GM18951 (cell line): ENCODE results near the gene PPARA.
"Not testable (repeated sequence)": the region's sequence is repeated elsewhere in the genome, so short reads cannot be mapped to it uniquely, and the experiment has no call there.

Source experiments
- POLR2A ChIP-seq: IDR thresholded peaks from 4 replicates; pipeline ENCODE4 v1.6.1; 2011; ENCODE audit warnings: mild to moderate bottlenecking; ENCODE audit not compliant: insufficient read length, insufficient read depth; ENCODE audit errors: extremely low read depth
- in situ Hi-C: fragments of 300-500 bp; cut with MboI; formaldehyde crosslinking; loops from one replicate; pipeline ENCODE4 v1.12.0; 2022; ENCODE audit warnings: low sequenced_read_pairs, mixed read lengths, inconsistent platforms; ENCODE audit not compliant: unreplicated experiment

Gene PPARA

GRCh38 chr22:46185283-46185682 is 35.0 kb downstream of the PPARA start:
- in situ Hi-C loops: no loop called here
- TF ChIP-seq POLR2A: no peak

- TF ChIP-seq POLR2A: no peak
- in situ Hi-C loops: no loop called here
These were observed 37.5 kb downstream of the PPARA start for GRCh38 chr22:46187862-46188261.

- in situ Hi-C loops: no loop called here
- no peak for TF ChIP-seq POLR2A
These were observed 42.1 kb downstream of the PPARA start for GRCh38 chr22:46192210-46192993.

- no peak for TF ChIP-seq POLR2A
- in situ Hi-C loops: no loop called here
These were observed 43.6 kb downstream of the PPARA start for GRCh38 chr22:46193898-46194310.

- TF ChIP-seq POLR2A: no peak
- in situ Hi-C loops: no loop called here
These were observed 45.3 kb downstream of the PPARA start for GRCh38 chr22:46195487-46196165.

GRCh38 chr22:46196278-46196677 is 46.0 kb downstream of the PPARA start:
- in situ Hi-C loops: no loop called here
- TF ChIP-seq POLR2A: no peak

GRCh38 chr22:46198274-46198673 is 47.9 kb downstream of the PPARA start:
- no peak for TF ChIP-seq POLR2A
- in situ Hi-C loops: no loop called here

- in situ Hi-C loops: not testable (repeated sequence)
These were observed 48.5 kb downstream of the PPARA start for GRCh38 chr22:46198806-46199205.

GRCh38 chr22:46201059-46201757 is 50.9 kb downstream of the PPARA start:
- in situ Hi-C loops: no loop called here
- TF ChIP-seq POLR2A: no peak

- in situ Hi-C loops: no loop called here
These were observed 52.7 kb downstream of the PPARA start for GRCh38 chr22:46202897-46203600.

GRCh38 chr22:46203601-46203980 is 53.3 kb downstream of the PPARA start:
- in situ Hi-C loops: no loop called here

More at GRCh38 chr22:46202897-46203600, 52.7 kb downstream of the PPARA start:
- no peak for TF ChIP-seq POLR2A

GRCh38 chr22:46209262-46209661 is 58.9 kb downstream of the PPARA start:
- no peak for TF ChIP-seq POLR2A
- in situ Hi-C loops: no loop called here

More at GRCh38 chr22:46203601-46203980, 53.3 kb downstream of the PPARA start:
- no peak for TF ChIP-seq POLR2A

GRCh38 chr22:46212195-46212594 is 61.9 kb downstream of the PPARA start:
- in situ Hi-C loops: no loop called here

More at GRCh38 chr22:46212195-46212594, 61.9 kb downstream of the PPARA start:
- no peak for TF ChIP-seq POLR2A
